Measurements from ENCODE around the gene KMT2A. TPM values are rescaled to one million over a fixed set of nuclear protein-coding genes. Genes with fewer than 3 reads are reported as not detected.
"Not testable (repeated sequence)": the region's sequence is repeated elsewhere in the genome, so short reads cannot be mapped to it uniquely, and the experiment has no call there.

Gene KMT2A
- total RNA-seq: 17.7 TPM
- 11.4 TPM for polyA plus RNA-seq
- long read RNA-seq, donor 1: 0 reads
- long read RNA-seq, donor 2: 0 reads
- long read RNA-seq, donor 3, partial matches to known transcripts: 7 of 16 reads
- long read RNA-seq, donor 3, other reads (novel, unspliced or antisense): 0 of 16 reads
- long read RNA-seq, donor 4, partial matches to known transcripts: 0 of 4 reads
- long read RNA-seq, donor 4, other reads (novel, unspliced or antisense): 0 of 4 reads
- long read RNA-seq, donor 5, full-length matches to known transcripts: 6 of 6 reads
- long read RNA-seq, donor 5, partial matches to known transcripts: 0 of 6 reads
- long read RNA-seq, donor 5, other reads (novel, unspliced or antisense): 0 of 6 reads
- long read RNA-seq, donor 6, partial matches to known transcripts: 10 of 13 reads
- long read RNA-seq, donor 6, other reads (novel, unspliced or antisense): 0 of 13 reads
- long read RNA-seq, donor 7, partial matches to known transcripts: 0 of 2 reads
- long read RNA-seq, donor 7, other reads (novel, unspliced or antisense): 0 of 2 reads
- long read RNA-seq, donor 8, partial matches to known transcripts: 0 of 2 reads
- long read RNA-seq, donor 8, other reads (novel, unspliced or antisense): 0 of 2 reads
- long read RNA-seq, donor 9, partial matches to known transcripts: 12 of 16 reads
- long read RNA-seq, donor 9, other reads (novel, unspliced or antisense): 0 of 16 reads
- long read RNA-seq, donor 10, partial matches to known transcripts: 0 of 2 reads
- long read RNA-seq, donor 10, other reads (novel, unspliced or antisense): 0 of 2 reads

- Histone ChIP-seq H3K27me3 (ENCODE audit: control insufficient read depth in 2 of 2, insufficient read depth in 1 of 2, low read length in 1 of 2) (no peaks in the 10 kb centered on the region), H3K4me1 (ENCODE audit: control insufficient read depth in 2 of 2, insufficient read depth in 2 of 2, low read length in 2 of 2) (peaks cover 14 to 28% of the 10 kb centered on the region in 2 donors), H3K4me3 (ENCODE audit: low read length in 2 of 2) (peak within 1 kb of the TSS; percentile 90 to 95), H3K36me3 (ENCODE audit: control insufficient read depth in 2 of 2, insufficient read depth in 2 of 2, low read length in 1 of 2) (peaks cover 0 to 7% of the 10 kb centered on the region in 2 donors), H3K27ac (ENCODE audit: low read depth in 1 of 2, low read length in 1 of 2) (peak within 1 kb of the TSS; percentile 96 to 98), H3K9me3 (ENCODE audit: control insufficient read depth in 2 of 2, insufficient read depth in 1 of 2, low read length in 1 of 2) (peaks cover 0 to 3% of the 10 kb centered on the region in 2 donors)
- DNase-seq (ENCODE audit: low read depth in 6 of 9, low spot score in 9 of 9): peak; percentile 75 to 97 (median 93)
- under 1% methylated on average over 83 of the region's 83 CpGs for WGBS
These were observed at the start of gene KMT2A for GRCh38 chr11:118435893-118436624. KMT2A (plus strand) TSS chr11:118436492; CDS start chr11:118436513, 21 bp downstream.

GRCh38 chr11:118396097-118396501 lies 40.2 kb upstream of the KMT2A start:
- Histone ChIP-seq H3K36me3 (ENCODE audit: control insufficient read depth in 2 of 2, insufficient read depth in 2 of 2, low read length in 1 of 2) (peaks cover 37 to 64% of the 10 kb centered on the region in 2 donors), H3K27ac (ENCODE audit: low read depth in 1 of 2, low read length in 1 of 2) (peak overlapping the region; percentile 2 to 20), H3K4me3 (ENCODE audit: low read length in 2 of 2) (no peak overlapping the region), H3K9me3 (ENCODE audit: control insufficient read depth in 2 of 2, insufficient read depth in 1 of 2, low read length in 1 of 2) (no peaks in the 10 kb centered on the region), H3K4me1 (ENCODE audit: control insufficient read depth in 2 of 2, insufficient read depth in 2 of 2, low read length in 2 of 2) (peaks cover 0 to 10% of the 10 kb centered on the region in 2 donors), H3K27me3 (ENCODE audit: control insufficient read depth in 2 of 2, insufficient read depth in 1 of 2, low read length in 1 of 2) (no peaks in the 10 kb centered on the region)
- 87% methylated on average over 6 of the region's 6 CpGs for WGBS
- DNase-seq (ENCODE audit: low read depth in 6 of 9, low spot score in 9 of 9): no peak

DNA sequence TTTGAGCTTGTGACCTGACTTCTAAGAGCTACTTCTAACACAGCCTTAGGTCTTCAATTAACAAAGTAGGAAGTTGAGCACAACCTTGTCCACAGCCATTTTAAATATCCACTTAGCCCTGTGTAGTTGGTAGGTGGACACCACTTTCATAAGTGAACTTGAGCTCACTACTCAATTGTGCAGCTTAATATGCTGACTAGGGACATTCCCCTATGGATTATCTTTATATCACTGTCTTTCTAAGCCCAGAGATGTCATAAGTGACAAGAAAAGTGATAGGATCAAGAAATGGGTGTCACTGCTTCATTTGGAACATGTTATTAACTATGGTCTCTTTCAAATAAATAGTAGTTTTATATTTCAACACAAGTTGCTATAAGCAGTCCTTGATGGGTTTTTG lies 38.8 kb upstream of the KMT2A start:
- no peak overlapping the region for H3K4me3 ChIP-seq (ENCODE audit: low read length in 2 of 2)
- no peak overlapping the region for H3K27ac ChIP-seq (ENCODE audit: low read depth in 1 of 2, low read length in 1 of 2)
- H3K9me3 ChIP-seq (ENCODE audit: control insufficient read depth in 2 of 2, insufficient read depth in 1 of 2, low read length in 1 of 2): no peaks in the 10 kb centered on the region
- DNase-seq (ENCODE audit: low read depth in 6 of 9, low spot score in 9 of 9): no peak
- H3K27me3 ChIP-seq (ENCODE audit: control insufficient read depth in 2 of 2, insufficient read depth in 1 of 2, low read length in 1 of 2): no peaks in the 10 kb centered on the region
- peaks cover 31 to 58% of the 10 kb centered on the region in 2 donors for H3K36me3 ChIP-seq (ENCODE audit: control insufficient read depth in 2 of 2, insufficient read depth in 2 of 2, low read length in 1 of 2)
- peaks cover 3 to 11% of the 10 kb centered on the region in 2 donors for H3K4me1 ChIP-seq (ENCODE audit: control insufficient read depth in 2 of 2, insufficient read depth in 2 of 2, low read length in 2 of 2)

DNA sequence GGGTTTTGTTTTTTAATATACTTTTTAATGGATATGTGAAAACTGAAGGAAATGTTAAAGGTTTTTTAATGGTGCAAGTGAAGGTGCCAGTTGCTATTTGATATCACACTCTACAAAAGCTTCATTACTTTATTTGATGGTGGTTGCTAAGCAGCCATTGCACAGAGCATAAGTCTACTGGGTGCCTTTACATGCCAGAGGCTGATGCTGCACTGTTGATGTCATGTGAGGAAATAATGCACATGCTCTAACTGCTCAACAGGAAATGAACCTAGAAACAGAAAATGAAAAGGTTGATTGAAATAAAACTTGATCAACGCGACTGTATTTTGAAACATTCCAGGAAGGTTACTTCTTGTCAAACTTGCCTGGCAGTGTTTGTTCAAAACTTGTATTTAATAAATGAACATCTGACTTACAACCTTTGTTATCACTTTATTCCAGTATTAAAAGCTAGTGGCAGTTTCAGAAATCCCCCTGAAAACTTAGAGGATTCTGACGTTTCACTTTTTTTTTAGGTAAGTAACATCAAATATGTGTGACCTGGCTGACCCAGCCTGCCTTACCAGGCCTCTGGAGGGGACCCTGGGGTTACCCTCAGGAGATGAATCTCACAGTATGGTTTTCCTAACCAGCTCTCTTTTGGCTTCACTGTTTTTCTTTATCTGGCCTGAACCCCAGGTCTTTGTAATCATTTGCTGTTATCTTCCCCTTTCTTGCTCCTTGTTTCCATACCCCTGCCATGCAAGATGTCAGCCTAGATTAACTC lies 37.3 kb upstream of the KMT2A start:
- peak in 6 of 9 donors; percentile 13 to 70 (median 30) for DNase-seq (ENCODE audit: low read depth in 6 of 9, low spot score in 9 of 9)
- WGBS: 81% methylated on average over 3 of the region's 3 CpGs
- Histone ChIP-seq H3K4me3 (ENCODE audit: low read length in 2 of 2) (no peak overlapping the region), H3K27ac (ENCODE audit: low read depth in 1 of 2, low read length in 1 of 2) (peak overlapping the region; percentile 67 to 80), H3K27me3 (ENCODE audit: control insufficient read depth in 2 of 2, insufficient read depth in 1 of 2, low read length in 1 of 2) (no peaks in the 10 kb centered on the region), H3K36me3 (ENCODE audit: control insufficient read depth in 2 of 2, insufficient read depth in 2 of 2, low read length in 1 of 2) (peaks cover 19 to 44% of the 10 kb centered on the region in 2 donors), H3K4me1 (ENCODE audit: control insufficient read depth in 2 of 2, insufficient read depth in 2 of 2, low read length in 2 of 2) (peaks cover 8 to 18% of the 10 kb centered on the region in 2 donors), H3K9me3 (ENCODE audit: control insufficient read depth in 2 of 2, insufficient read depth in 1 of 2, low read length in 1 of 2) (no peaks in the 10 kb centered on the region)

GRCh38 chr11:118401151-118401879 lies 35.0 kb upstream of the KMT2A start, which contains the start of gene ATP5MG:
ATP5MG (plus strand) TSS chr11:118401606; CDS start chr11:118401666, 60 bp downstream.
- Histone ChIP-seq H3K4me3 (ENCODE audit: low read length in 2 of 2) (peak within 1 kb of the TSS; percentile 82 to 95), H3K36me3 (ENCODE audit: control insufficient read depth in 2 of 2, insufficient read depth in 2 of 2, low read length in 1 of 2) (peaks cover 0 to 35% of the 10 kb centered on the region in 2 donors), H3K9me3 (ENCODE audit: control insufficient read depth in 2 of 2, insufficient read depth in 1 of 2, low read length in 1 of 2) (no peaks in the 10 kb centered on the region), H3K27me3 (ENCODE audit: control insufficient read depth in 2 of 2, insufficient read depth in 1 of 2, low read length in 1 of 2) (no peaks in the 10 kb centered on the region), H3K4me1 (ENCODE audit: control insufficient read depth in 2 of 2, insufficient read depth in 2 of 2, low read length in 2 of 2) (peaks cover 8 to 18% of the 10 kb centered on the region in 2 donors), H3K27ac (ENCODE audit: low read depth in 1 of 2, low read length in 1 of 2) (peak within 1 kb of the TSS; percentile 85 to 98)
- under 1% methylated on average over 51 of the region's 51 CpGs for WGBS
- DNase-seq (ENCODE audit: low read depth in 6 of 9, low spot score in 9 of 9): peak; percentile 86 to 97 (median 94)

GRCh38 chr11:118401880-118402590 lies 34.3 kb upstream of the KMT2A start:
- 6% methylated on average over 22 of the region's 22 CpGs for WGBS
- DNase-seq (ENCODE audit: low read depth in 6 of 9, low spot score in 9 of 9): peak in 2 of 9 donors; percentile 9 to 17
- Histone ChIP-seq H3K4me3 (ENCODE audit: low read length in 2 of 2) (peak overlapping the region; percentile 82 to 95), H3K36me3 (ENCODE audit: control insufficient read depth in 2 of 2, insufficient read depth in 2 of 2, low read length in 1 of 2) (peaks cover 0 to 35% of the 10 kb centered on the region in 2 donors), H3K4me1 (ENCODE audit: control insufficient read depth in 2 of 2, insufficient read depth in 2 of 2, low read length in 2 of 2) (peaks cover 8 to 18% of the 10 kb centered on the region in 2 donors), H3K27me3 (ENCODE audit: control insufficient read depth in 2 of 2, insufficient read depth in 1 of 2, low read length in 1 of 2) (no peaks in the 10 kb centered on the region), H3K27ac (ENCODE audit: low read depth in 1 of 2, low read length in 1 of 2) (peak overlapping the region; percentile 85 to 98), H3K9me3 (ENCODE audit: control insufficient read depth in 2 of 2, insufficient read depth in 1 of 2, low read length in 1 of 2) (no peaks in the 10 kb centered on the region)

GRCh38 chr11:118402594-118402993 lies 33.7 kb upstream of the KMT2A start:
- peaks cover 8 to 18% of the 10 kb centered on the region in 2 donors for H3K4me1 ChIP-seq (ENCODE audit: control insufficient read depth in 2 of 2, insufficient read depth in 2 of 2, low read length in 2 of 2)
- 86% methylated on average over 7 of the region's 7 CpGs for WGBS
- H3K27ac ChIP-seq (ENCODE audit: low read depth in 1 of 2, low read length in 1 of 2); H3K27me3 ChIP-seq (ENCODE audit: control insufficient read depth in 2 of 2, insufficient read depth in 1 of 2, low read length in 1 of 2); DNase-seq (ENCODE audit: low read depth in 6 of 9, low spot score in 9 of 9); H3K9me3 ChIP-seq (ENCODE audit: control insufficient read depth in 2 of 2, insufficient read depth in 1 of 2, low read length in 1 of 2): not testable (repeated sequence)
- H3K36me3 ChIP-seq (ENCODE audit: control insufficient read depth in 2 of 2, insufficient read depth in 2 of 2, low read length in 1 of 2): peaks cover 3 to 35% of the 10 kb centered on the region in 2 donors
- H3K4me3 ChIP-seq (ENCODE audit: low read length in 2 of 2): peak overlapping the region; percentile 82 to 95
